GM10847 (cell line): ENCODE measurements around the gene MCCC2.

Source experiments
- POLR2A ChIP-seq: IDR thresholded peaks from 2 replicates; pipeline ENCODE4 v1.6.1; 2011; ENCODE audit not compliant: insufficient read length; ENCODE audit errors: extremely low read depth

Gene MCCC2

GRCh38 chr5:71597001-71597400 is 9.9 kb downstream of the MCCC2 start:
- no peak for TF ChIP-seq POLR2A

GRCh38 chr5:71600783-71601182 is 13.6 kb downstream of the MCCC2 start:
- TF ChIP-seq POLR2A, result no peak

GRCh38 chr5:71601222-71602026 is 14.3 kb downstream of the MCCC2 start:
- TF ChIP-seq POLR2A, result no peak

- TF ChIP-seq POLR2A, result no peak
Observed at GRCh38 chr5:71615809-71616208, 28.7 kb downstream of the MCCC2 start.

- no peak for TF ChIP-seq POLR2A
Observed at GRCh38 chr5:71620630-71621029, 33.5 kb downstream of the MCCC2 start.

- TF ChIP-seq POLR2A, result no peak
Observed at GRCh38 chr5:71621268-71621667, 34.1 kb downstream of the MCCC2 start.

GRCh38 chr5:71621741-71622140 is 34.6 kb downstream of the MCCC2 start:
- no peak for TF ChIP-seq POLR2A

GRCh38 chr5:71623221-71623794 is 36.2 kb downstream of the MCCC2 start:
- TF ChIP-seq POLR2A, result no peak

GRCh38 chr5:71629950-71630349 is 42.8 kb downstream of the MCCC2 start:
- TF ChIP-seq POLR2A, result no peak

GRCh38 chr5:71631070-71631469 is 43.9 kb downstream of the MCCC2 start:
- no peak for TF ChIP-seq POLR2A

- no peak for TF ChIP-seq POLR2A
Observed at GRCh38 chr5:71632168-71632567, 45.0 kb downstream of the MCCC2 start.

GRCh38 chr5:71633255-71634155 is 46.4 kb downstream of the MCCC2 start:
- TF ChIP-seq POLR2A, result no peak

- TF ChIP-seq POLR2A, result no peak
Observed at GRCh38 chr5:71637133-71637532, 50.0 kb downstream of the MCCC2 start.

- no peak for TF ChIP-seq POLR2A
Observed at GRCh38 chr5:71640408-71640807, 53.3 kb downstream of the MCCC2 start.

GRCh38 chr5:71645030-71645429 is 57.9 kb downstream of the MCCC2 start:
- TF ChIP-seq POLR2A, result no peak

GRCh38 chr5:71651579-71651978 is 64.4 kb downstream of the MCCC2 start:
- no peak for TF ChIP-seq POLR2A
